Muscle of arm (tissue), 12 donors: Measurements from ENCODE around the gene TYW1B. TPM values are rescaled to one million over a fixed set of nuclear protein-coding genes. Genes with fewer than 3 reads are reported as not detected.
A peak's percentile ranks its signal among the peaks of the same experiment; 100 is the strongest.
"Not testable (repeated sequence)": the region's sequence is repeated elsewhere in the genome, so short reads cannot be mapped to it uniquely, and the experiment has no call there.

Source experiments
- DNase-seq: peaks from one replicate; pipeline ENCODE4 v3.0.0-alpha.2; 2013
- polyA plus RNA-seq, 12 donors: library from polyadenylated mRNA; unstranded; fragments of 120-200 nt; gene quantifications; one replicate each; pipeline ENCODE4 v1.2.1, GENCODE V29; 2013; ENCODE audit not compliant: insufficient read length in 12 of 12

The TYW1B gene
- polyA plus RNA-seq, 12 donors: 2.5 to 9.6 (median 5.6) TPM; not detected in 1

DNA sequence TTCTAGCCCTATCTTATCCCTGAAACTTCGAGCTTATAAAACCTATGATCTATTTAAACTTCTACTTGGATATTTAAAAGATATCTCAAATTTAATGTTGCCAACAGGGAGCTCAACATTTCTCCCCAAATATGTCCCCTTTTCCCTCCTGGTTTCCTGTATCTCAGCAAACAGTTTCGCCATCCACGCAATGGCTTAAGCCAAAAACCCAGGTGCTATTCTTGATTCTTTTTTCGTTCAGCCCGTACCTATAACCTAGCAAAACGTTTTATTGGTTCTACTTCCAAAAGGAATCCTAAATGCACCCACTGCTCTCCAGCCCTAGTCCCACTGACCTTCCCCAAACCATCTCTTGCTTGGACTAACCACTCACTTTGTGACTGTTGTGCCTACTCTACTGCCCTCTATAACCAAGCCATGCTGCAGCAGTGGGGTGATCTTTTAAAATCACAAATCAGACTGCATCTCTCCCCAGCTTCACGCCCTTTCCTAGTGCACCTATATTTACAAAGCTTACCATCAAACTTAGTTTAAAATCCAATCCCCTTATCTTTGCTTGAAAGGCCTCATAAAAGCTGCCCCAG, 201.5 kb downstream of the TYW1B start:
- not testable (repeated sequence) for DNase-seq

DNA sequence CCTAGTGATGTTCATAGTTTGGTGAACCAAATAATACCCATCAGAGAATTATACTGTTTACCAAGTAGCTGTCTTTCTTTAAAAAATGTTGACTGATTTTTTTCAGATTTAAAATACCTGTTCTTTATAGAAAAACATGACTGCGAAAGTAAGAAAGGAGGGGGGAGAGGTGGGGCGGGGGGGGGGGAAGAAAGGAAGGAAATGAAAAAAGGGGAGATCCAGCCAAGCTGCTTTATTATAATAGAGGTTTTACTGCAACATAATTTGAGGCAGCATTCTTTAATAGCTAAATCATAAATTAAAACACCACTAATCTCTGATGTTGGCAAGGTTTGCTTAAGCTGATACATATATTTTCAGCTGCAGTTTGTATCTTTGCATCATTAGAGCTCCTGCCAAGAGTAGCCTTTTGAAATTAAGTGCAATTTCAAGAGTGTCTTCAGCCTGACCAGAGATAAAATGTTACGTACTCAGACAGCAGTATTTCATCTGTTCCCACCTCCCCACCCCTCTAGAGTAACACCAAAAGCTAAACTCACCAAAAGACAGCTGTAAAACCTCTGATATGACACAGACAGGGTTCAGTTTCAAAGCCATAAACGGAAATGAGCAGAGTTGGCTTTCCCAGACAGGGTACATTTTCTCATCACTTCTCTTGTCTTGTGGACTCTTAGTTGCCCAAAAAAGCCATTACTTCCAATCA, 202.1 kb downstream of the TYW1B start:
- DNase-seq: not testable (repeated sequence)

DNA sequence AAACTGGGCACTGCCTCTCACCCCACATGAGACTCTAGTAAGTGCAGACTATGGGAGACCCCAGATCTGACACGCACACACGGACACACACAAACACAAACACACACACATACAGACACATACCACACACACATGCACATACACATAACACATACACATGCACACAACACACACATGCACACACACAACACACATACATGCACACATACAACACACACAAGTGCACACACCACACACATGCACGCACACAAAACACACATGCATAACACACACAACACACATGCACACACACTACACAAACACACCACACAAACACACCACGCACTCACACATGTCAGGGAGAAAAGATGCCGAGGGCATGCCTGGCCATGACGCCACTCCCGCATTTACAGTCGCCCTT, 205.5 kb downstream of the TYW1B start:
- no peak for DNase-seq

DNA sequence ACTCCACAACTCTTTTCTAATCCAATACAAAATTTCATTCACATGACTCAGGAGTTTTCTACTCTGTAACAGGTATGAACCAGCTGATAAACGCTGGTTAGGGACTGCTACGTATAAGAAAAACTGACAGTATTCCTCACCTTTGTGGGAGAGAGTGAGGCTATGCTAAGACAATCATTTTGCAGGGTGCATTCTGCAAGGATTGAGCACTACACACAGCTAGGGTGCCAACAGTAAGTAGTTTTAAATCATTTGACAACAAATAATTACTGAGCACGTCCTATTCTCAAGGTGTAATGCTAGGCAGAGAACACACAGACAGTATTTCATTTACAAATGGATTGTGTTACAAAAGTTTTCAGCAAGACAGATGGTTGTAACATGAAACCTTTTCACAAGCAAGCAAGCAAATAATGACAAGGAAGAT, 206.2 kb downstream of the TYW1B start:
- not testable (repeated sequence) for DNase-seq

DNA sequence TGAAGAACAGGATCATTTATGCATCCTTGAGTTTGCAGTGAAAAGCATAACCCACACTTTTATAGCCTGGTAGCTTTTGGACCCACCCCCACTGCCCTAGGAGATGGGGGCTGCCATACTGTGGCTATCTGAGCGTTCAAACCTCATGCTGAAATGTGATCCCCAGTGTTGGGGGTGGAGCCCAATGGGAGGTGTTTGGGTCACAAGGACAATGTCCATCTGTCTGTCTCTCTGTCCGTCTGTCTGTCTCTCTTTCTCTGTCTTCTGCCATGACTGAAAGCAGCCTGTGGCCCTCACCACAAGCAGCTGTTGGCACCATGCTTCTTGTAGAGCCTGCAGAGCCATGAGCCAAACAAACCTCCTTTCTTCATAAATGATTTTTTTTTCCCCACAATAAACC, 207.1 kb downstream of the TYW1B start:
- not testable (repeated sequence) for DNase-seq

DNA sequence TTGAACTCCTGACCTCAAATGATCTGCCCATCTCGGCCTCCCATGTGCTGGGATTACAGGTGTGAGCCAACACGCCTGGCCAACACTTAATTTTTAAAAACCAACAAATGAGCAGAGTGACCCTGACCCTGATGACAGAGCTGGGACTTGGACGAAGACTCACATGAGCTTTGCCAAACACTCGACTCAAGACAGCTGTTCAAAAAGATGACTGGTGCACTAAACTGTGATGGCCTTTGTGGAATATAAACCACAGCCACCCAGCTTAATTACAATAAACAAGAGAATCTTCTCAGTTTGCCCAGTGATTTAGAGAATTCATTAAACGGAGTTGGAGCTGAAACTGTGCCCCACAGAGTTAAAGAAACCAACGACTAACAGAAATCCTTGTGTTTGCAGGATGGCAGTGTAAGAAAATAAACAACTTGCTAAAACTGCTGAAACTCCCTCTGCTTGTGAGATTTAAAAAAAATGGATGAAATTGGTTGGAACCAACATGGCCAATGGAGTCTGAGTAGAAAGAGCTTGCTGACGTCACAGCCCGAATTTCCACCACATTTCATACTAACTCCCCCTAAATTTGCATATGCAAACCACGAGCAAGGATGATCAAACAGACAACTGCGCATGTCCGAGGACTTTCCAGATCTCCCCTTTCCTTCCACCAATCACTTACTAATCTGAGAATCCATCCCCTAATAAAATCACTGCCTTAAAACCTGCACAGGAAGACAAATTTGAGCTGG, 209.4 kb downstream of the TYW1B start:
- DNase-seq: peak; percentile 20

DNA sequence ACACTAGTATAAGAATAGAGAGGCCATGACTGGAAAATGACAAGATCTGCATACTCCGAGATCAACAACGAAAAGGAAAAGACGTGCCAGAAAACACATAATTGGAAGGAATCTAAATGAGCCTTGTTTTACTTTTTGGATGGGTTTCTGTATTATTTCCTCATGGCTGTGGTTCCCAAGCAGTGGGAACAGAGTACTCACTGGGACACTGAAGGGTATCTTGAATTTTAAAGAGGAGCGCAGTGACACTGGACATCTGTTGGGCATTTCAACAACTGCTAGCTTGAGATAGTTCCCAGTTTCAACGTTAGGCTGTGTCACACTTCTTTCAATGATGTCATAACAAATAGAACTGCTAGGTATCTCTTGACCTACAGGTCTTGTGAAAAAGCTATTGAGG, 218.2 kb downstream of the TYW1B start:
- not testable (repeated sequence) for DNase-seq

DNA sequence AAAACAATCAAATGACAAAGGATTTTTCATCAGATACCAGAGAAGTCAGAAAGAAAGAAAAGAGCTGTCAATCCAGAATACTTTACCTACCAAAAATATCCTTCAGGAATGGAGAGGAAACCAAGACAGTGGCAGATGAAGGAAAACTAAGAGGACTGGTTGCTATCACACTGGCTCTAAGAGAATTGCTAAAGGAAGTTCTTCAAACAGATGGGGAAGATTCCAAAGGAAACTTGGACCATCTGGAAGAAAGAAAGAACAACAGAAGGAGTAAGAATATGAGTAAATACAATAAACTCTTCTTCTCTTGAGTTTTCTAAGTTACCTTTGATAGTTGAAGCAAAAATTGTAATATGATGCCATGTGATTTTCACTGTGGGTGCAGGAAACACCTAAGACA, 220.0 kb downstream of the TYW1B start:
- DNase-seq: not testable (repeated sequence)

DNA sequence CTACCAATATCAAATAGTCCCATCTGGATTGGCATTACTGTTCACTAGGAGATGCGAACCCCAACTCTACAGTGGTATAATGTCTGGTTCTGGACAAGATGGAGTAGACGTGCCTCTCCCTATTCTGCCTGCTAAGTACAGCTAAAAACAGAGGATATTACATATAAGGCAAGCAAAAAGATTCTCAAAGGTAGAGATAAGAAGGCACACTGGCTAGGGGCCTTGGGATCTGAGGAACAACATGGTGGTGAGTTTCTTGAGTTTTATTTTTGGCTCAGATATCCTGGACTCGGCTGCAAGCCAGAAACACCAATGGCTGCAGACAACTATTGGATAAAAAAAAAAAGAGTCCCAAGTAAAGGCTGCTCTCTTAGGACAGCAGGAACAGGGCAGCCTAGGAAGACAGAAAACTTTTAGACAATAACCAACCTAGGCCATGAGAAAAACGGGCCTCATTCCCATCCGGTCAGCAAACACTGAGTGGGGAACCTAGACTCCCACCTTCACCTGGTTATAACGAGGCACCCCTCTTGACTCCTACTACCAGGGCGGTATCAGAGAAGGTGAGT, 222.1 kb downstream of the TYW1B start:
- DNase-seq: not testable (repeated sequence)

DNA sequence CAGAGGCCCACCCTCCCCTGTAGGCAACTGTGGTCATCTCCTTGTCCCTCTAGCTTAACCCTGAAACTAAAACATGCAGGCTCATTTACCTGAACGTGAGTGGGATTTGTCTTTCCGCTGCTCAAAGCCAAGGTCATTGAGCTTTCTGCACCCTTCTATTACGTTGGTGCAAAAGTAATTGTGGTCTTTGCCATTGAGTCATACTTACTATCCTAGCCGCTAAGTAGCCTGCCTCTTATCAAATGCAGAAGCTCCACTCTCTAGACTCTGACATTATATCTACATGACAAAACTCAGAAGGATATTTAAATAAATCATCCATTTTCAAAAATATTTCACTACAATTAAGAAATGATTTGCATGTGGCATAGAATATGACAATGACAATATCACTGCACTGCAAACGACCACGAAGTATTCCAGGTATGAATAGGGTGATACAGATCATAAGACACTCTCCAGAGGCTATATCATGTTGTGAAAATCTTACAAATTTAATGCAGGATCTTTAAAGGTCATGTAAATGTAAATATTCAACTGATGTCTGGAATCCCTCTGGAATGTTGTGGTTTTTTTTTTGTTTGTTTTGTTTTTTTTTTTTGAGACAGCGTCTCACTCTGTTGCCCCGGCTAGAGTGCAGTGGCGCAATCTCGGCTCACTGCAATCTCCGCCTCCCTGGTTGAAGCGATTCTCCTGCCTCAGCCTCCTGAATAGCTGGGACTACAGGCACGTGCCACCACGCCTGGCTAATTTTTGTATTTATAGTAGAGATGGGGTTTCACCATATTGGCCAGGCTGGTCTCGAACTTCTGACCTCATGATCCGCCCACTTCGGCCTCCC, 223.0 kb downstream of the TYW1B start:
- not testable (repeated sequence) for DNase-seq

DNA sequence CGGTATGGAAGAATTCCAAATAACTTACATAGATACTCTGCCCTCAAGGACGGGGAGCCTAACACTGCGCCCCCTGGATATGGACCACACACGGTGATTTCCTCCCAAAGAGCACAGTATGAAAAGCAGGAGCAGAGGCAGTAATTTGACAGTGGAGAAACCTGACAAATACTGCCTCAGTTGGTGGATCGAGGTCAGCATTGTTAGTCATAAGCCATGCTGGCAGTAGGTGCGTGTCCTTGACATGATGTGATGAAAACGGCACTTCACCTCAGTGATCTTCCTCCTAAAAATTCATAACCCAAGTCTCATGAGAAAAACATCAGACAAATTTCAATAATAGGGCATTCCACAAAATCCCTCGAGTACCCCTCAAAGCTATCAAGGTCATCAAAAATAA, 224.5 kb downstream of the TYW1B start:
- DNase-seq: not testable (repeated sequence)

DNA sequence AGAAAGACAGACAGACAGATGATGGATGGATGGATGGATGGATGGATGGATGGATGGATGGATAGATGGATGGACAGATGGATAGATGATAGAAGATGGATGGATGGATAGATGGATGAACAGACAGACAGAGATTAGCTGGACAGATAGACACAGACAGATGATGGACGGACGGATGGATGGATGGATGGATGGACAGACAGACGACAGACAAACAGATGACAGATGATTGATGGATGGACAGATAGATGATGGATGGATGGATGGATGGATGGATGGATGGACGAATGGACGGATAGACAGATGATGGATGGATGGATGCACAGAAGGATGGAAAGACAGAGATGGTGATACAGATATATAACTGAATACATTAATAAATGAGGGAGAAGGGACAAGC, 224.9 kb downstream of the TYW1B start:
- DNase-seq: no peak

DNA sequence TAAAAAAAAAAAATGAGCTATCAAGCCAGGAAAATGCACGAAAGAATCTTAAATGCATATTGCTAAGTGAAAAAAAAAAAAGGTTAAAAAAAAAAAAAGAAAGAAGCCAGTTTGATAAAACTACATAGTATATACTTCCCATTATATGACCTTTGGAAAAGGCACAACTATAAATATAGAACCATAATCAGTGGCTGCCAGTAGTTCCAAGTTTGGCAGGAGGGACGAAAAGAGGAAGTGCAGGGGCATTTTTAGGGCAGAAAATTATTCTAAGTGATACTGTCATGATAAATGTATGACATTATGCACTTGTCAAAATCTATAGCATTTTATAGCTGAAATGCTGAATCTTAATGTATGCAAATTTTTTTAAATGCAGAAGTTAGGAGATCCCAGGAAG, 226.3 kb downstream of the TYW1B start:
- not testable (repeated sequence) for DNase-seq

DNA sequence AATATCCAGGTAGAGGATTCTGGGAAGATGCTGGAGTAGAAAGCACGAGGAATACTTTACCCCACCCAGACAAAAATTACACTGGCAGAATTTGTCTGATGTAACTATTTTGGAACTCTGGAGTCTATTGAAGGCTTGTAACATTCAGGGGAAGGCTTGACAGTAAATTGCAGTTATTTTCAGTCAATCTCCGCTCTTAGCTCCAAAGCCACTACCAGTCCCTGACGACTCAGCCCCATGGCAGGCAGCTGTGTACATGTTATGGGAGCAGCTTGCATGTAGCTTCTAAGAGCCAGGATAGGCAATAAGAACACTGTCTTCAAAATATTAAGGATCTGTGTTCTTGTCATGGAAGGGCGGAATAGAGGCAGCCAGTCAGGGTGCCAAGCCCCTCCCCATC, 238.0 kb downstream of the TYW1B start:
- not testable (repeated sequence) for DNase-seq

DNA sequence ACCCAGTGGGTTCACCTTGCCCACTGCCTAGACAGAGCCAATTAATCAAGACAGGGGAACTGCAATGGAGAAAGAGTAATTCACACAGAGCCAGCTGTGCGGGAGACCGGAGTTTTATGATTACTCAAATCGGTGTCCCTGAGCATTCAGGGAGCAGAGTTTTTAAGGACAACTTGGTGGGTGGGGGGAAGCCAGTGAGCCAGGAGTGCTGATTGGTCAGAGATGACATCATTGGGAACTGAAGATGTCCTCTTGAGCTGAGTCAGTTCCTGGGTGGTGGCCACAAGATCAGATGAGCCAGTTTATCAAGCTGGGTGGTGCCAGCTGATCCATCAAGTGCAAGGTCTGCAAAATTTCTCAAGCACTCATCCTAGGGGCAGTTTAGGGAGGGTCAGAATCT, 240.7 kb downstream of the TYW1B start:
- DNase-seq: not testable (repeated sequence)

DNA sequence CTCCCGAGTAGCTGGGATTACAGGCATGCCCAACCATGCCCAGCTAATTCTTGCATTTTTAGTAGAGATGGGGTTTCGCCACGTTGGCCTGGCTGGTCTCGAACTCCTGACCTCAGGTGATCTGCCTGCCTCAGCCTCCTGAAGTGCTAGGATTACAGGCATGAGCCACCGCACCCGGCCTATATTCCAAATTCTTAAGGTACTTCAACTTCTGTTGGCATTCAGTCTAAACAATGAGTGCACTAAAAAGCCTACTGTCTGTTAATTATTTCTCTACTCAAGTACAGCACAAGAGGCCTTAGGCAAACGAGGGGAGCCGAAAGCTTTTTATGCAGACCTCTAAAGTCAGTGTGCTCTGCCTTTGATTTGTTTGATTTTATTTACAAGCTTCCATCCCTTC, 243.4 kb downstream of the TYW1B start:
- not testable (repeated sequence) for DNase-seq

DNA sequence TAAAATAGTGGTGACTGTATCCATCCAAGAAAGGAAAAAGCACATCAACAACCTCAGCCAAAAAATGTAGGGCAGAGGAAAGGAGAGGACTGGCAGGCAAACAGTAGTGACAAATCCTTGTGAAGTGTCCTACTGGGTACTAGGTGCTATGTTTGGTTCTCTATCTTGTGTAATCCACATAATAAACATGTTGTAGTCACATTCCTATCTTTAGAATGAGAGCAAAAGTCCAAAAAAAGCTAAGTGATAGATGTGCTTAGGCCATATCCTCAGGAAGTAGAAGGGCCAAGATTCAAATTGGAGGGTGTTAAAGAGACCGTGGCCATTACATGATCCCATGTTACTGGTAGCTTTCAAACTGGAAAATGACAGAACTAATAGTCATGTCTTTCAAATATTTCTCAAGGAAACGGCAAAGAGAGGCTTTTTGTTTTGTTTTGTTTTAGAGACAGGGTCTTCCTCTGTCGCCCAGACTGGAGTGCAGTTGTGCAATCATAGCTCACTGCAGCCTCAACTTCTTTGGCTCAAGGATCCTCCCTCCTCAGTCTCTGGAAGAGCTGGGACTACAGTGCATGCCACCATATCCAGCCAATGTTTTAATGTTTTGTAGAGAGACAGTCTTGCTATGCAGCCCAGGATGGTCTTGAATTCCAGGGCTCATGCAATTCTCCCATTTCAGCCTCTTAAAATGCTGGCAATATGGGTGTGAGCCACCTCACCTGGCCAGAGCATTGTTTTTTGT, 244.2 kb downstream of the TYW1B start:
- not testable (repeated sequence) for DNase-seq

DNA sequence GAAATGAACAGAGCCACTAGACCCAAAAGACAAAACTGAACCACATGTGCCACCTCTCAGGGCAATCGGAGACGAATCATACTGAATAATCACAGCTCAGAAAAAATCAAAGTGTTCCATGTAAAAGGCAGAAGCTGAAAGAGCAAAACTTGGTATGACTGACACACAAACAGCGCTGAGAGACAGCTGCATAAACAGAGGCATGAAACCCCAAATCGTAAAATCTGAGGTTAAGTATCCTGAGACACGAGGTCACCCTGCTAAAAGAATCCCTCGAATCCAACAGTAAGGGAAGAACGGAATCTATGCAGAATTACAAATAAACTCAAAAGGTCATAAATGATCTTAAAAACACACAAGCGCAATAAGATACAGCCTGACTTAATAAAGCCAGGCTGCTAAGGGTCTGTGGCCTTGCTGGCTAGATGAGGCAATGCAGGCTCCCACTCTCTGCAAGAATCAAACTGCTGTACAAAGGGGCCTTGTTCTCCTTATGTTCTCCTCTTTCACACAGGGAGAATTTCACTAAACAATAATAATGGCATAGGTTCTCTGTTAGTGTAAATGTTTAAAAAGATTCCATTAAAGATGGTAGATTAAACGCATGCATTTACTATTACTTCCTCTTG, 247.7 kb downstream of the TYW1B start:
- not testable (repeated sequence) for DNase-seq

DNA sequence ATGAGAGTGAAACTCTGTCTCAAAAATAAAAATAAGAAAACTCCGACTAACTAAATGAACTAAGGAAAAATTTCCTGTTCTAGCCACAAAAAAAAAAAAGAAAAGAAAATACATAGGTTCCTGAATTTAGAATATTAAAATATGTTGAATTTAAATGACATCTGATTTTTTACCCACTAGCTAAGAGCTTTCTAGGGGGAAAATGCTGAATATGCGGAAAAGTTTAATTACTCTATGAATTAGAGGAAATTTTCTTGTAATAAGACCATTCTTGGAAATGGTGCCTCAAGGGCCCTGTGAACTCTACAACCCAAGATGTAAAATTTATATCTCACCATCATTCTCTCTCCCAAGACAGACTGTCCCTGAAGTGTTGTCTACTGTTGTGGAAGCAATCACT, 250.9 kb downstream of the TYW1B start:
- no peak for DNase-seq

DNA sequence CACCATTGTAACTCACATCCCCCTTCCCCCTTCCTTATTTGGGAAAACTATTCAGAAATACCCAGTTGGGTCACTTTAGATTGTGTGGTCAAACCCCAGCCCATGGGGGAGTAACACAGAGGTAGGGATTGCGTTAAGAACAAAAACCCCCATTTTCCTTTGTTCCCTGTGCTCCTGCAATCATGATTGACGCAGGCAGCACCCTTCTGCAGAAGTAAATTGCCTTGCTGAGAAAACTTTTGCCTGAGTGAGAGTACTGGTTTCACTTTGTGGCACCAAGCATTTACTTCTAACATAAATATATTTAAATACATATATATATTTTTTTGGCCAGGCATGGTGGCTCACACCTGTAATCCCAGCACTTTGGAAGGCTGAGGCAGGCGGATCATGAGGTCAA, 266.0 kb downstream of the TYW1B start:
- DNase-seq: not testable (repeated sequence)
